ENCODE data around the gene KLHL9.

- no peak for TF ChIP-seq RARB (CRISPR knock-in tag; IDR thresholded peaks at IDR 0.05)
- no peak for TF ChIP-seq SNAI2 (CRISPR knock-in tag; IDR thresholded peaks at IDR 0.05)
- no peak for TF ChIP-seq CSDC2 (CRISPR knock-in tag; IDR thresholded peaks at IDR 0.05)
- TF ChIP-seq PATZ1 (CRISPR knock-in tag; IDR thresholded peaks at IDR 0.05; ENCODE audit: borderline replicate concordance), result no peak
- TF ChIP-seq TSHZ2 (CRISPR knock-in tag; IDR thresholded peaks at IDR 0.05), result no peak
- TF ChIP-seq CREB5 (CRISPR knock-in tag; IDR thresholded peaks at IDR 0.05; ENCODE audit: low read depth), result no peak
- TF ChIP-seq ZNF8 (CRISPR knock-in tag; IDR thresholded peaks at IDR 0.05), result no peak
- no peak for TF ChIP-seq TOX (CRISPR knock-in tag; IDR thresholded peaks at IDR 0.05; ENCODE audit: borderline replicate concordance)
Measured at GRCh38 chr9:21348430-21348970, 13.3 kb upstream of the KLHL9 start.
